Neutrophil (primary cell): ENCODE data around the gene UNC50.

Source experiments
- H3K27ac ChIP-seq: fragments of 200-600 bp; sonication (generic); 2 replicates; pipeline ENCODE4 v1.5.1; 2016; ENCODE audit warnings: mild to moderate bottlenecking, moderate library complexity
- H3K27me3 ChIP-seq: fragments of 200-600 bp; sonication (generic); 2 replicates; pipeline ENCODE4 v1.6.0; 2016; ENCODE audit warnings: mild to moderate bottlenecking
- H3K36me3 ChIP-seq: fragments of 200-600 bp; sonication (generic); 2 replicates; pipeline ENCODE4 v1.5.1; 2017
- H3K4me1 ChIP-seq, 2 experiments: fragments of 200-600 bp in 1 of 2; sonication (generic) in 1 of 2; 1 replicate in 1 of 2; 2 replicates in 1 of 2; pipeline versions ENCODE4 v1.5.1 to v1.6.1; 2013 to 2016; ENCODE audit warnings: low read depth in 1 of 2, low read length in 1 of 2, mild to moderate bottlenecking in 1 of 2, moderate library complexity in 1 of 2; ENCODE audit not compliant: control insufficient read depth in 1 of 2, insufficient read depth in 1 of 2
- H3K4me3 ChIP-seq, 2 experiments: fragments of 200-600 bp in 1 of 2; sonication (generic) in 1 of 2; 1 replicate in 1 of 2; 2 replicates in 1 of 2; pipeline ENCODE4 v1.5.1; 2013 to 2016; ENCODE audit warnings: low read depth in 1 of 2, low read length in 1 of 2, mild to moderate bottlenecking in 1 of 2, moderate library complexity in 1 of 2
- H3K9me3 ChIP-seq: fragments of 200-600 bp; sonication (generic); 2 replicates; pipeline ENCODE4 v1.5.1; 2016
- TF ChIP-seq, protein P1 (sequence below): fragments of 200-600 bp; sonication (generic); IDR thresholded peaks from 2 replicates; pipeline ENCODE4 v1.5.1; 2016; ENCODE audit warnings: antibody characterized with exemption

The UNC50 gene

GRCh38 chr2:98561902-98562695 lies 46.3 kb upstream of the UNC50 start:
- H3K36me3 ChIP-seq = peaks cover 99% of the 10 kb centered on the region
- H3K9me3 ChIP-seq = no peaks in the 10 kb centered on the region
- H3K27me3 ChIP-seq = no peaks in the 10 kb centered on the region
- TF ChIP-seq, protein P1, sequence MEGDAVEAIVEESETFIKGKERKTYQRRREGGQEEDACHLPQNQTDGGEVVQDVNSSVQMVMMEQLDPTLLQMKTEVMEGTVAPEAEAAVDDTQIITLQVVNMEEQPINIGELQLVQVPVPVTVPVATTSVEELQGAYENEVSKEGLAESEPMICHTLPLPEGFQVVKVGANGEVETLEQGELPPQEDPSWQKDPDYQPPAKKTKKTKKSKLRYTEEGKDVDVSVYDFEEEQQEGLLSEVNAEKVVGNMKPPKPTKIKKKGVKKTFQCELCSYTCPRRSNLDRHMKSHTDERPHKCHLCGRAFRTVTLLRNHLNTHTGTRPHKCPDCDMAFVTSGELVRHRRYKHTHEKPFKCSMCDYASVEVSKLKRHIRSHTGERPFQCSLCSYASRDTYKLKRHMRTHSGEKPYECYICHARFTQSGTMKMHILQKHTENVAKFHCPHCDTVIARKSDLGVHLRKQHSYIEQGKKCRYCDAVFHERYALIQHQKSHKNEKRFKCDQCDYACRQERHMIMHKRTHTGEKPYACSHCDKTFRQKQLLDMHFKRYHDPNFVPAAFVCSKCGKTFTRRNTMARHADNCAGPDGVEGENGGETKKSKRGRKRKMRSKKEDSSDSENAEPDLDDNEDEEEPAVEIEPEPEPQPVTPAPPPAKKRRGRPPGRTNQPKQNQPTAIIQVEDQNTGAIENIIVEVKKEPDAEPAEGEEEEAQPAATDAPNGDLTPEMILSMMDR = no peak
- no peak overlapping the region for H3K4me3 ChIP-seq
- H3K27ac ChIP-seq = no peak overlapping the region
- peaks cover 0 to 3% of the 10 kb centered on the region in 2 experiments for H3K4me1 ChIP-seq

GRCh38 chr2:98563394-98563793 lies 45.0 kb upstream of the UNC50 start:
- TF ChIP-seq, protein P1 = no peak
- no peaks in the 10 kb centered on the region for H3K27me3 ChIP-seq
- no peaks in the 10 kb centered on the region for H3K9me3 ChIP-seq
- peaks cover 99% of the 10 kb centered on the region for H3K36me3 ChIP-seq
- peaks cover 0 to 3% of the 10 kb centered on the region in 2 experiments for H3K4me1 ChIP-seq
- H3K4me3 ChIP-seq = no peak overlapping the region
- no peak overlapping the region for H3K27ac ChIP-seq

GRCh38 chr2:98564541-98565132 lies 43.8 kb upstream of the UNC50 start:
- TF ChIP-seq, protein P1 = no peak
- Histone ChIP-seq H3K9me3 (no peaks in the 10 kb centered on the region), H3K4me3 (no peak overlapping the region), H3K36me3 (peaks cover 99% of the 10 kb centered on the region), H3K27ac (peak overlapping the region; percentile 60), H3K27me3 (no peaks in the 10 kb centered on the region), H3K4me1 (peaks cover 0 to 3% of the 10 kb centered on the region in 2 experiments)

GRCh38 chr2:98565286-98565860 lies 43.0 kb upstream of the UNC50 start:
- H3K9me3 ChIP-seq = no peaks in the 10 kb centered on the region
- H3K4me1 ChIP-seq = peaks cover 0 to 3% of the 10 kb centered on the region in 2 experiments
- H3K27me3 ChIP-seq = no peaks in the 10 kb centered on the region
- H3K27ac ChIP-seq = peak overlapping the region; percentile 60
- no peak overlapping the region for H3K4me3 ChIP-seq
- H3K36me3 ChIP-seq = peaks cover 99% of the 10 kb centered on the region
- TF ChIP-seq, protein P1 = no peak

GRCh38 chr2:98565941-98566340 lies 42.4 kb upstream of the UNC50 start:
- Histone ChIP-seq H3K9me3 (no peaks in the 10 kb centered on the region), H3K4me1 (peaks cover 0 to 3% of the 10 kb centered on the region in 2 experiments), H3K36me3 (peaks cover 99% of the 10 kb centered on the region), H3K27me3 (no peaks in the 10 kb centered on the region), H3K4me3 (no peak overlapping the region), H3K27ac (no peak overlapping the region)
- TF ChIP-seq, protein P1 = no peak
